HG03571 (cell line): ENCODE results near the gene RNU6-1.

ENCODE experiments used
- ATAC-seq: cut with Tn5 transposase; IDR thresholded peaks from one replicate; pipeline ENCODE4 v1.9.1; 2021; ENCODE audit not compliant: unreplicated experiment

RNU6-1 gene

DNA sequence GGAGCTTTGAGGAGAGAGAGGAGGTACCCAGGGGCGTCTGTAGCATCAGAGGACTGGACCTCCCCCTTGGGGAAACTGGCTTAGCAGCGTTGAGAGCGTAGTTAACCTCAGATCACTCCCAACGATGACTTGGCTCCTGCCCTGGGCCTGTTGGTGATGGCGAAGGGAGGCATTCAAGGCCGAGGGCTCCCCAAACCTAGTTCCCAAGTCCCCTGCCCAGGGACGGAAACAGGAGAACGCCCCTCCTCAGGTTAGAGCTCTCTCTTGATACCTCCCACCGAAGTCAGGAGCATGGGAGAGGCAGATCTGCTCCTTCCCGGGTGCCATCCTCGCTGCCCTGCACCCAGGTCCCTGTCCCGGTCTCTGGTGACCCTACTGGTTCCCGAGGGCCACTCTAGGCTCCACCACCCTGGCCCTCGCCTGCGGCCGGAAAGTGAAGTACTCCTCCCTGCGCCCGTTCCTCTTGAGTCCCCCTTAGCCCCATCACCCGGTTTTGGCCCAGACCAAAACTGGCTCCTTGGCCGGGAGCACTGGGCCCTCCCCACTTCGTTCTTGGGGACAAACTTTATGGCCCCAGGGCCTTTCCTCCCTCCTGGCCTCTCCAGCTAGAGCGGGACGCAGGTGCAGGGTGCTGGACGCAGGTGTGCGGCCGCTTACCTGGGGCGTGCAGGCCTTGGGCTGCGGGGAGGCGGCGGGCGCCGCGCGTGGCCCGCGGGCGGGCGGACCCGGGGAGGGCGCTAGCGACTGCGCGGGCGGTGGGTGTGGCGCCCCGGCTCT is 17.1 kb downstream of the RNU6-1 start:
- ATAC-seq, result no peak

DNA sequence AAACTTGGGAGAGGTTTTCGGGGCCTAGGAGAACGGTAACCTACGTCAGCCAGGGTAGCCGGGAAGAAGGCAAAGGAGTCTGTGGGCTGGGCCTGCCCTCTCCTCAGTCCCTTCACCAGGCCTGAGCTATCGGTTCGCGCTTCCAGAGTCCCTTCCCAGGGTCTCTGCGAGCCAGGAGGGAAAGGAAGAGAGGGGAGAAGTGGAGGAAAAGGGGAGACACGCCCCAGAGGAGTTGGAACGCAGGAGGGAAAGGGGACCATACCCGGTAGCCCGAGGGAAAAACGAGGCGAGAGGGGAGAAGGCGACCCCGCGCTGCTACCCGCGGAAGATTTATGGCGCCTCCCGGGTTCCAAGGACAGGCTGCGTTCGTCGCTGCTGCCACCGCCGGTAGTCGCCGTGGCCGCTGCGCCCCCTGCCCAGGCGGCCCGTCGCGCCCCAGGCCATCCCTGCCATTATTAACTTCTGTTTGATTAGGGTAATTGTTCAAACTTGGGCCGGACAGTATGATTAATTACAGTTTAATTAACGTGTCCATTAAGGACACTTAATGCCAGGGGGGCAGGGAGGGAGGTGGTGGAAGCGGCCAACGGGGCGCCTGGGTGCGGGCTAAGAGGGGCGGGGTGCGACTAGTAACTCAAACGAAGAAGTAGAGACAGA is 17.9 kb downstream of the RNU6-1 start:
- no peak for ATAC-seq

- ATAC-seq, result no peak
Observed at GRCh38 chr15:67820992-67821783, 18.7 kb downstream of the RNU6-1 start.

GRCh38 chr15:67820122-67820991 is 19.5 kb downstream of the RNU6-1 start:
- ATAC-seq, result no peak

- no peak for ATAC-seq
Observed at GRCh38 chr15:67819636-67820035, 20.2 kb downstream of the RNU6-1 start.

DNA sequence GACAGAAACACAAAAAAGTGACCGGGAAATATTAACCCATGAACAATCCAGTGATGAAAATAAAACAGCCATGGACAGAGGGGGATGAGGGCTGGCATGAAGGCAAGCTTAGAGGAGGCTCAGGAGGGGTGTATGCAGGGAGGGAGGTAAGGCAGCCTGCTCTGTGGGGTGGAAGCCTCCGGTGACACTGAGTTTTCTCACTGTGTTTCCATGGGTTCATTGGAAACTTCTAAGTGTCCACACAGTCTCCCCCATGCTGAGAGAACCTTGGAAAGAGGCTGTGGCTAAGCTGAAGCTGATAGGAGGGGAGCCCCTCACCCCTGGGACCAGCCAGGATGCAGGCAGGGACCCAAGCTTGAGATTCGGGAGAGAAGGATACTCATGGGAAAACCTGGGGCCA is 21.4 kb downstream of the RNU6-1 start:
- no peak for ATAC-seq

GRCh38 chr15:67816668-67817067 is 23.2 kb downstream of the RNU6-1 start:
- ATAC-seq, result no peak

GRCh38 chr15:67815036-67815592 is 24.7 kb downstream of the RNU6-1 start:
- no peak for ATAC-seq

GRCh38 chr15:67813104-67813634 is 26.7 kb downstream of the RNU6-1 start:
- no peak for ATAC-seq

- no peak for ATAC-seq
Observed at GRCh38 chr15:67812241-67812644, 27.6 kb downstream of the RNU6-1 start.

DNA sequence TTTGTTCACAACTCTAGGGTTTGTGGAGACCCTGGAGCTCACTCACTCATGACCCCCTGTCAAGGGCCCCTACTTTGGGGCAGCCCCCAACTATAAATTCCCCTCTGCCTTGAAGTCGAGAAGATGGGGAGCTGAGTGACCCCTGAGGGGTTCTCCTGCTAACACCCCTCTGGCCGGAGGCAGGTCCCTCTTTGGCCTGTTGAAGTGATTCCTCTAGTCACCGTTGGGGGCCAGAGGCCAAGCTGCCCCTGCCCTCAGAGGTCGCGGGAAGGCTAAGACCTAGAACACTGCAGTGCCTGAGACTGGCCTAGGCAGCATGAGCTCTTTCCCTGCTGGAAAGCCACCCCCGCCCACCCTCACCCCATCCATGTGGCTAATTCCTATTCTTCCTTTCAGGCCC is 30.0 kb downstream of the RNU6-1 start:
- ATAC-seq, result no peak

DNA sequence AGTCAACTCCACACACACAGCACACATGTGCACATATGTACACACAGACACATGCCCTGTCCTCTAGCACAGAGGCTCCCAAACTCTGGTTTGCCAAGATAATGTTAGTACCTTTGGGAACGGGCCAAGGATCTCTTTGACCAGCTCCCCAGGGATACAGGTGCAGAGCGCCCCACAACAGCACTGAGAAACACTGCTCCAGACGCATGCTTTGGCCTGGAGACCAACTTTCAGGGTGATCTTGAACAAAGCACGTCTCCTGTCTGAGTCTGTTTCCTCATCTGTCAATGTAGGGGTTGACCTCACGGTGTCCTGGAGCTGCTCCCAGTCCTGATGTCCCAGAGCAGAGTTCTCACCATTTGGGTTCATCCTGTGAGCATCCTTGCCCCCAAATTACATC is 30.4 kb downstream of the RNU6-1 start:
- ATAC-seq, result no peak

DNA sequence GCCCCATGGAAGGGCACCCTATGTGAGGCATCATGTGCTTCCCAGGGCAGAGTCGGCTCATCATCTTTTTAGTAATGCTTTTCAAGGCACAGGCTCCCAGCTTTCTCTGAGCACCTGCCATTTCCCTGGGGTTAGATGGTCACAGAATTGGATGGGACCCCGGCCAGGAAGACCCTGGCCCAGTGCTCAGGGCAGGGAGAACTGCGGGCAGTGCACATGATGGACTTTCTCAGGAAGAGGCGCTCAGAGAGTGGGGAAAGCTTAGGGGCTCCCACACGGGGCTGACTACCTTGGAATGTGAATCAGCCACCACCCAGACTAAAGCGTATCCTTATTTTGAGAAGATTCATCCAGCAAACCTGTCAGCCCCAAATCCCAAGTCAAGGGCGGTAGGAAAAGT is 31.0 kb downstream of the RNU6-1 start:
- ATAC-seq, result no peak

GRCh38 chr15:67807836-67808235 is 32.0 kb downstream of the RNU6-1 start:
- ATAC-seq, result no peak

GRCh38 chr15:67807141-67807540 is 32.7 kb downstream of the RNU6-1 start:
- ATAC-seq, result no peak

DNA sequence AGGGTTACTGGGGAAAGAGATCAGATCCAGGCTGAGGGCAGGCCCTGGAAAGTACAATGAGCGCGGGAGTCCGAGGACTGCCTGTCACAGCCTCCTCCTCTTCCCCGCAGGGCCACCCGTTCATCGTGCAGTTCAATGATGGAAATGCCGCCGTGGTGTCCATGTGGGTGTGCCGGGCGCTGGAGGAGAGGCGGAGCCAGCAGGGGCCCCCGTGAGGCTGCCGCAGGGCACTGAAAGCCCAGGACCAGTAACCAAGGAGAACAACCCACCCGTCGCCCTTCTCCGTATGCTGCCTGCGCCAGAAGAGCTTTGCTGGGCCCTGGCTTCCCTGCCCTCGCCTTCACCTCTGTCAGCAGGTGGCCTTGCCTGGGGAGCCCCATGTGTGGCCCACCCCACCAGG is 33.3 kb downstream of the RNU6-1 start:
- no peak for ATAC-seq

DNA sequence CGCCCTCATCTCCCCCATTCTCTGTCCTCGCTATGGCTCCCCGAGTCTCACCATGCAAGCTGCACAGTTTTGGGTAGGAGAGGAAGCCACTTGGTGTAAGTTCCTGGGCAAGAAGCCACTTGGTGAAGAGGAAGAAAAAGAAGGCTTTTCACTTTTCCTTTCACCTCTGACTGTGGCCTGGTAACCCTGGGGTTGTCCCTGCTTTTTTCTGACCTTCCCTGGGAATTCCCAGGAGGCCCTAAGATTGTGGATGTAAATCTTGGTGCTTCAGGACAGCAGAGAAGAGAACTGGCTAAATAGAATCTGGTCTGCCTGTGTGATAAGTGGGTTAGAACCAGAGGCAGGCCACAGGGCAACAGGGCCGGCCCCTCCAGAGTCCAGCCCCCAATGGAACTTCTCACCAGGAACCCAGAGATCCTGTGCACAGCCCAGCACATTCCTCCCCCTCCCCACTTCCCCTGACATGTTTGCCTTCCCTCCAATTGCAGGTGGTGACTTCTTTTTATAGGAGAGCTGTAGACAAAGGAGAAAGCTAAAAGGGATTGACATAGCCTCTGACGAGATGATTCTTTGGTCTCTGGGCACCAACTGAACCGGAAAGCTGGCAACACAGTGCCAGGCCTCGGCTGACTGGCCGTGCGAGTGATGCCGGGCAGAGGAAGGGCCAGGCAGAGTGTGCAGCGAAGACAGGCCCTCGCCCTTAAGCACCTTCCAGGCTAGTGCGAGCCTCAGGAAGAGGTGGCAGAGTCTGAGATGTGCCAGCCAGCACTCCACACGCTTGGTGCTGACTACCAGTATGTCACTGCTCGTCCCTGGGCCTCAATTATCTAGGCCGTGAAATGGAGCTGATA is 34.0 kb downstream of the RNU6-1 start:
- no peak for ATAC-seq

DNA sequence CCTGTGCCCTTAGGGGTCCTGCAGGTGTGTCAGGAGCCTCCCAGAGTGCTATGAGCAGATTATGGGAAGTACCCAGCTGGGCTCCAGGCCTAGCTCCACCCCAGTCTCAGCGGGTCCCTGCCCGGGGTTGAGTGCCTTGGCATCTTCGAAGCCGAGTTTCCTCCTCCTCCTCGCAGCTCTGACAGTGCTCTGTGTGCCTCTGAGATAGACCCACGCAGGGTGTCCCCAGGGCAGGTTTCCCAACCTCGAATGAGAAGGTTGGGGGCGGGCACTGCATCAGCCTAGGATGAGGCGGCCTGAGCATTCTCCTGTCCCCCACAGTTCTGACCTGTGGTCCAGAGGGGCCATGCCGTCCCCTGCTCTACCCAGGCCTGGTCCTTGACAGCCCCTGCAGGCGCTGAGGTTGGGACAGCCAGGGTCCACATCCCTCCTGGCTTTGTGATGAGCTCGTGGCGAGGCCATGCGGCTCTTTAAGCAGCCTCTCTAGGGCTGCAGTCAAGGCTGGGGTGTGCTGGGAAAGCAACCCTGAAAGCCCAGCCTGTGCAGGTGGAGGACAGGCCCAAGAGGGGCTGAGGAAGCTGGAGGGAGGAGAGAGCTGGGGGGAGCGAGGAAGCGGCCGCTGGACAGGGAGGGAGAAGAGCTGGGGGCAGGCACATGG is 34.7 kb downstream of the RNU6-1 start:
- ATAC-seq, result no peak
